ENCODE data around the gene ODC1.

ODC1 gene

GRCh38 chr2:10475811-10476660, 27.9 kb upstream of the ODC1 start:
- ChIA-PET POLR2A (no interaction called here), CTCF (no interaction called here)
- DNase-seq (ENCODE audit: extremely low spot score), result no peak
- TF ChIP-seq FOXK2 (IDR thresholded peaks at IDR 0.05) (no peak), PKNOX1 (IDR thresholded peaks at IDR 0.05) (no peak), BHLHE40 (IDR thresholded peaks at IDR 0.05; ENCODE audit: borderline replicate concordance) (no peak), TARDBP (IDR thresholded peaks at IDR 0.05) (no peak), HDGF (IDR thresholded peaks at IDR 0.05; ENCODE audit: borderline replicate concordance) (no peak), CTBP1 (IDR thresholded peaks at IDR 0.05; ENCODE audit: borderline replicate concordance) (no peak), ARNT (IDR thresholded peaks at IDR 0.05) (no peak), SUZ12 (IDR thresholded peaks at IDR 0.05) (no peak), L3MBTL2 (conservative IDR thresholded peaks at IDR 0.05) (no peak), LEF1 (IDR thresholded peaks at IDR 0.05; ENCODE audit: borderline replicate concordance) (no peak)

GRCh38 chr2:10475221-10475722, 27.1 kb upstream of the ODC1 start:
- no peak for DNase-seq (ENCODE audit: extremely low spot score)
- ChIA-PET CTCF (interaction anchor here (0.6 kb wide), 1 partner anchor 246 kb away, joined by 3 read pairs; no protein-coding TSS in a partner anchor), POLR2A (no interaction called here)
- TF ChIP-seq ELF4 (IDR thresholded peaks at IDR 0.05) (no peak), NFRKB (IDR thresholded peaks at IDR 0.05) (no peak), SP1 (IDR thresholded peaks at IDR 0.05) (no peak), FOXA1 (IDR thresholded peaks at IDR 0.05) (no peak), BHLHE40 (IDR thresholded peaks at IDR 0.05; ENCODE audit: borderline replicate concordance) (no peak), LEF1 (IDR thresholded peaks at IDR 0.05; ENCODE audit: borderline replicate concordance) (no peak), L3MBTL2 (conservative IDR thresholded peaks at IDR 0.05) (no peak), FOXM1 (IDR thresholded peaks at IDR 0.05; ENCODE audit: borderline replicate concordance) (no peak), ZNF384 (IDR thresholded peaks at IDR 0.05) (no peak), PKNOX1 (IDR thresholded peaks at IDR 0.05) (no peak), CTBP1 (IDR thresholded peaks at IDR 0.05; ENCODE audit: borderline replicate concordance) (no peak), FOXK2 (IDR thresholded peaks at IDR 0.05) (no peak)

GRCh38 chr2:10473121-10473756, 25.1 kb upstream of the ODC1 start:
- DNase-seq (ENCODE audit: extremely low spot score), result no peak
- ChIA-PET CTCF (no interaction called here), POLR2A (no interaction called here)
- TF ChIP-seq BHLHE40 (IDR thresholded peaks at IDR 0.05; ENCODE audit: borderline replicate concordance), result no peak
- no peak for TF ChIP-seq FOXM1 (IDR thresholded peaks at IDR 0.05; ENCODE audit: borderline replicate concordance)
- no peak for TF ChIP-seq SP1 (IDR thresholded peaks at IDR 0.05)
- TF ChIP-seq ARNT (IDR thresholded peaks at IDR 0.05), result no peak
- TF ChIP-seq ZNF384 (IDR thresholded peaks at IDR 0.05), result no peak
- TF ChIP-seq PKNOX1 (IDR thresholded peaks at IDR 0.05), result no peak
- TF ChIP-seq ELF4 (IDR thresholded peaks at IDR 0.05), result no peak
- TF ChIP-seq FOXK2 (IDR thresholded peaks at IDR 0.05), result no peak
- no peak for TF ChIP-seq NFRKB (IDR thresholded peaks at IDR 0.05)
- TF ChIP-seq FOXA1 (IDR thresholded peaks at IDR 0.05), result no peak
- TF ChIP-seq HDGF (IDR thresholded peaks at IDR 0.05; ENCODE audit: borderline replicate concordance), result no peak
- TF ChIP-seq TARDBP (IDR thresholded peaks at IDR 0.05), result no peak

GRCh38 chr2:10471955-10472354, 23.8 kb upstream of the ODC1 start:
- CTCF ChIA-PET, result interaction anchor here (0.7 kb wide), 1 partner anchor 10 kb away, joined by 7 read pairs; no protein-coding TSS in a partner anchor
- no peak for DNase-seq (ENCODE audit: extremely low spot score)
- POLR2A ChIA-PET, result interaction anchor here (0.8 kb wide), 1 partner anchor 25 kb away, joined by 3 read pairs; no protein-coding TSS in a partner anchor
- TF ChIP-seq L3MBTL2 (conservative IDR thresholded peaks at IDR 0.05), result no peak
- TF ChIP-seq LEF1 (IDR thresholded peaks at IDR 0.05; ENCODE audit: borderline replicate concordance), result no peak
- no peak for TF ChIP-seq PKNOX1 (IDR thresholded peaks at IDR 0.05)
- no peak for TF ChIP-seq CTBP1 (IDR thresholded peaks at IDR 0.05; ENCODE audit: borderline replicate concordance)
- no peak for TF ChIP-seq BHLHE40 (IDR thresholded peaks at IDR 0.05; ENCODE audit: borderline replicate concordance)
- TF ChIP-seq TARDBP (IDR thresholded peaks at IDR 0.05), result no peak
- no peak for TF ChIP-seq ZNF384 (IDR thresholded peaks at IDR 0.05)
- TF ChIP-seq HDGF (IDR thresholded peaks at IDR 0.05; ENCODE audit: borderline replicate concordance), result no peak
- no peak for TF ChIP-seq SUZ12 (IDR thresholded peaks at IDR 0.05)
- TF ChIP-seq FOXA1 (IDR thresholded peaks at IDR 0.05), result no peak
- no peak for TF ChIP-seq FOXM1 (IDR thresholded peaks at IDR 0.05; ENCODE audit: borderline replicate concordance)
- no peak for TF ChIP-seq ARNT (IDR thresholded peaks at IDR 0.05)
- no peak for TF ChIP-seq SP1 (IDR thresholded peaks at IDR 0.05)

- CTCF ChIA-PET, result no interaction called here
- peak; percentile 34 for DNase-seq (ENCODE audit: extremely low spot score)
- TF ChIP-seq CTBP1 (IDR thresholded peaks at IDR 0.05; ENCODE audit: borderline replicate concordance), result no peak
- TF ChIP-seq PKNOX1 (IDR thresholded peaks at IDR 0.05), result peak; percentile 85
- POLR2A ChIA-PET, result no interaction called here
These were observed 23.0 kb upstream of the ODC1 start for GRCh38 chr2:10471046-10471571.

All from HEK293T (cell line).